ENCODE results near the gene NES. TPM values are rescaled to one million over a fixed set of nuclear protein-coding genes. Genes with fewer than 3 reads are reported as not detected.

NES gene
- total and polyA plus RNA-seq, 10 donors = 4.3 to 146 (median 52.3) TPM

- Histone ChIP-seq H3K27me3 (replicated peaks in 1 of 7) (peaks cover 0 to 97% (median 42%) of the 10 kb centered on the region in 7 donors), H3K4me1 (peaks cover 5 to 51% (median 33%) of the 10 kb centered on the region in 6 donors), H3K36me3 (no peaks in the 10 kb centered on the region), H3K27ac (peak overlapping the region in 3 of 8 donors; percentile 21 to 45 (median 33)), H3K9me3 (no peaks in the 10 kb centered on the region), H3K4me3 (no peak overlapping the region)
- intact Hi-C loops (cut with DNase I; ENCODE audit: low total_unique reads) = no loop called here
- no peak for TF ChIP-seq CTCF (IDR thresholded peaks at IDR 0.05 in 8 of 11, conservative IDR thresholded peaks at IDR 0.05 in 3 of 11)
- no peak for TF ChIP-seq POLR2AphosphoS5 (IDR thresholded peaks at IDR 0.05)
- TF ChIP-seq POLR2A (IDR thresholded peaks at IDR 0.05) = no peak
- 45 to 60% (median 49%) methylated on average over 8 to 10 of the region's 10 CpGs for WGBS, 5 donors
- DNase-seq = no peak
These were observed 14.0 kb upstream of the NES start for GRCh38 chr1:156691191-156691590.

DNA sequence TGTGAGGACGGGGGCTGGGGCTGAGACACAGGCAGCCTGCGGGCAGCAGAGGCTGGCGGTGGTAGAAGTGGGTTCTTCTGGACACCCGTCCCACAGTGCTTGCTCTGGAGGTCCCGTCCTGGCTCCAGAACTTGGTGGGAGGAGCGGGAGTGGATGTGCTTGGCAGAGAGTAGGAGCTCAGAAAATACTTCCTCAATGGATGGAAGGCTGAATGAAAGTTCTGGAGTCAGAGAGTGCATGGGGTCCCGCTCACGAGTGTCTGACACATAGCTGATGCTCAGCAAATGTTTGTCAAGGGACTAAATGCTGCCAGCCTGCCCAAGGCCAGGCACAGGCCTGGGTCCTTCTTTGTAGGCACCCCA is 13.4 kb upstream of the NES start:
- Histone ChIP-seq H3K27me3 (replicated peaks in 1 of 7) (peaks cover 0 to 98% (median 42%) of the 10 kb centered on the region in 7 donors), H3K4me1 (peaks cover 5 to 51% (median 33%) of the 10 kb centered on the region in 6 donors), H3K36me3 (no peaks in the 10 kb centered on the region), H3K4me3 (no peak overlapping the region), H3K9me3 (no peaks in the 10 kb centered on the region), H3K27ac (no peak overlapping the region)
- no peak for TF ChIP-seq CTCF (IDR thresholded peaks at IDR 0.05 in 8 of 11, conservative IDR thresholded peaks at IDR 0.05 in 3 of 11)
- TF ChIP-seq POLR2AphosphoS5 (IDR thresholded peaks at IDR 0.05) = no peak
- TF ChIP-seq POLR2A (IDR thresholded peaks at IDR 0.05) = no peak
- intact Hi-C loops (cut with DNase I; ENCODE audit: low total_unique reads) = no loop called here
- WGBS, 5 donors = 39 to 59% (median 45%) methylated on average over 8 of the region's 8 CpGs
- no peak for DNase-seq

DNA sequence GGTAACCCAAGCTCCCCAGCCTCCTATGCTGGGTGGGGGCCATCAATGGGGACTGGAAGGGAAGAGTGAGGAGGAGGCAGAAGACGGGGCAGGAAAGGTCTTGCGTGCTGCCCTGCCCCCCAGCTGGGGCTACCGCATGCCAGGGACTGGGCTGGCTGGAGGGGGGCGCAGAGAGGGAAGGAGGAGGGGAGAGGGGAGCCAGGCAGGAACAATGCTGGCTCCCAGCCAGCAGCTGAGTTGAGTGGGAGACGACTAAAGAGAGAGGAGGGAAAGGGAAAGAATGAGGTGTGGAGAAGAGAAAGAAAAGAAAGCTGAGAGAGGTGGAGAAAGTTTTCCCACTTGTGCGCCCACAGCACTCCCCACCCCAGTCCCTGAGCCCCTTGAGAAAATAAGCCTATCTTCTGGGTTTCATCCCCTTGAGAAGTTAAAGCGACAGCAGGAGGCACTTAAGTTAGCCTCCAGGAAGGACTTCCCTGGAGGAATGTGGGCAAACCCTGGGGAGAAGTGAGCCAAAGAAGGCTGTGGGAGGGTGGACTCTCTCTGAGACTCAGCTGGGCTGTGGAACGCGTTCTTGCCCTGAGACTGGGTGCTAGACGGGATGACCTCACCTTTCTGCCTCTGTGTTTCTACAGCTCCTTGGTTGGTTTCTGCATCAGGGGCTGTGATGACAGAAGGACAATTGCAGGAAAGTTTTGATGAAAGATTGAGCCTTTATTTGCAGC is 12.9 kb upstream of the NES start:
- Histone ChIP-seq H3K4me1 (peaks cover 5 to 51% (median 33%) of the 10 kb centered on the region in 6 donors), H3K9me3 (no peaks in the 10 kb centered on the region), H3K27ac (no peak overlapping the region), H3K27me3 (replicated peaks in 1 of 7) (peaks cover 0 to 100% (median 42%) of the 10 kb centered on the region in 7 donors), H3K4me3 (no peak overlapping the region), H3K36me3 (no peaks in the 10 kb centered on the region)
- 24 to 29% (median 28%) methylated on average over 10 of the region's 10 CpGs for WGBS, 5 donors
- DNase-seq = no peak
- intact Hi-C loops (cut with DNase I; ENCODE audit: low total_unique reads) = loop anchor here (2.0 kb wide), 1 partner anchor 37 kb away; no protein-coding TSS in a partner anchor
- TF ChIP-seq CTCF (IDR thresholded peaks at IDR 0.05 in 8 of 11, conservative IDR thresholded peaks at IDR 0.05 in 3 of 11) (no peak), POLR2AphosphoS5 (IDR thresholded peaks at IDR 0.05) (no peak), POLR2A (IDR thresholded peaks at IDR 0.05) (no peak)

All from spleen (tissue), 11 donors.